CD4-positive, alpha-beta T cell (primary cell): Measurements from ENCODE around the gene KIF3A. TPM values are rescaled to one million over a fixed set of nuclear protein-coding genes. Genes with fewer than 3 reads are reported as not detected.

Source experiments
- ATAC-seq: fragments of 200-7000 bp; cut with Tn5 transposase; one replicate; pipeline ENCODE4 v1.10.0; 2022; ENCODE audit warnings: mild to moderate bottlenecking; ENCODE audit not compliant: poor library complexity
- CTCF ChIA-PET: fragments of 350-600 bp; sonication (Branson Sonifier 250); formaldehyde crosslinking; loops from one replicate; lab custom pipeline; 2021; ENCODE audit warnings: antibody characterized with exemption, inconsistent platforms; lab: Charles Lee
- POLR2A ChIA-PET: fragments of 350-600 bp; sonication (Branson Sonifier 250); formaldehyde crosslinking; loops from one replicate; lab custom pipeline; 2021; ENCODE audit warnings: antibody characterized with exemption, inconsistent platforms; lab: Charles Lee
- DNase-seq, 14 experiments: peaks; one replicate each; pipeline ENCODE4 v3.0.0-alpha.2; 2013 to 2020; ENCODE audit warnings: mixed read lengths in 2 of 14
- H3K27ac ChIP-seq, 2 donors: one replicate each; pipeline versions ENCODE4 v1.5.1 to v1.7.0; 2013; ENCODE audit warnings: low read length in 2 of 2, low read depth in 1 of 2, mild to moderate bottlenecking in 1 of 2
- H3K27me3 ChIP-seq, 2 experiments: 1 replicate in 1 of 2; 2 replicates in 1 of 2; pipeline versions ENCODE4 v1.6.1 to v1.7.0; 2013; ENCODE audit warnings: low read length in 2 of 2, control low read depth in 1 of 2, mild to moderate bottlenecking in 1 of 2, moderate library complexity in 1 of 2; ENCODE audit not compliant: insufficient read depth in 2 of 2, control insufficient read depth in 1 of 2
- H3K36me3 ChIP-seq: one replicate; pipeline ENCODE4 v1.6.1; 2013; ENCODE audit warnings: low read length, control low read depth; ENCODE audit not compliant: insufficient read depth
- H3K4me1 ChIP-seq: one replicate; pipeline ENCODE4 v1.6.1; 2013; ENCODE audit warnings: low read length, control low read depth; ENCODE audit not compliant: insufficient read depth
- H3K4me3 ChIP-seq: one replicate; pipeline ENCODE4 v1.5.1; 2013; ENCODE audit warnings: mild to moderate bottlenecking, low read length, moderate library complexity
- H3K9me3 ChIP-seq, 2 experiments: 1 replicate in 1 of 2; 2 replicates in 1 of 2; pipeline versions ENCODE4 v1.6.1 to v1.7.0; 2013; ENCODE audit warnings: low read length in 2 of 2, mild to moderate bottlenecking in 2 of 2, control low read depth in 1 of 2, moderate library complexity in 1 of 2; ENCODE audit not compliant: control insufficient read depth in 1 of 2, insufficient read depth in 1 of 2
- H3K27ac Mint-ChIP-seq: one replicate; pipeline ENCODE4 v1.8.0; 2020; ENCODE audit warnings: mixed read lengths
- H3K27me3 Mint-ChIP-seq: one replicate; pipeline ENCODE4 v1.8.0; 2021; ENCODE audit warnings: mixed read lengths
- H3K36me3 Mint-ChIP-seq: one replicate; pipeline ENCODE4 v1.8.0; 2021; ENCODE audit warnings: low read depth, mixed read lengths
- H3K4me1 Mint-ChIP-seq: one replicate; pipeline ENCODE4 v1.8.0; 2021; ENCODE audit warnings: low read depth, mixed read lengths
- H3K4me3 Mint-ChIP-seq: one replicate; pipeline ENCODE4 v1.8.0; 2020; ENCODE audit warnings: mild to moderate bottlenecking, mixed read lengths
- H3K9me3 Mint-ChIP-seq: one replicate; pipeline ENCODE4 v1.8.0; 2020; ENCODE audit warnings: mixed read lengths
- intact Hi-C, 2 experiments: fragments of 100-400 bp; cut with DNase I in 1 of 2; cut with micrococcal nuclease in 1 of 2; formaldehyde crosslinking; loops; one replicate each; pipeline versions ENCODE4 v1.15.1 to v1.9.0; 2023 to 2025; cut with DNase I, micrococcal nuclease
- total RNA-seq, 174 experiments: library from RNA in 2 of 174; stranded (reverse) in 2 of 174; gene quantifications; one replicate each; pipeline ENCODE4 v1.2.3 and lab custom pipeline; 2021 to 2026
- TF ChIP-seq, protein P1 (sequence below): fragments of 200-600 bp; IDR thresholded peaks from one replicate; pipeline ENCODE4 v1.8.0; 2022; ENCODE audit warnings: antibody characterized with exemption, mild to moderate bottlenecking

The KIF3A gene
- total RNA-seq, 2 experiments from 2014 or later: 10.2 to 12.4 TPM

DNA sequence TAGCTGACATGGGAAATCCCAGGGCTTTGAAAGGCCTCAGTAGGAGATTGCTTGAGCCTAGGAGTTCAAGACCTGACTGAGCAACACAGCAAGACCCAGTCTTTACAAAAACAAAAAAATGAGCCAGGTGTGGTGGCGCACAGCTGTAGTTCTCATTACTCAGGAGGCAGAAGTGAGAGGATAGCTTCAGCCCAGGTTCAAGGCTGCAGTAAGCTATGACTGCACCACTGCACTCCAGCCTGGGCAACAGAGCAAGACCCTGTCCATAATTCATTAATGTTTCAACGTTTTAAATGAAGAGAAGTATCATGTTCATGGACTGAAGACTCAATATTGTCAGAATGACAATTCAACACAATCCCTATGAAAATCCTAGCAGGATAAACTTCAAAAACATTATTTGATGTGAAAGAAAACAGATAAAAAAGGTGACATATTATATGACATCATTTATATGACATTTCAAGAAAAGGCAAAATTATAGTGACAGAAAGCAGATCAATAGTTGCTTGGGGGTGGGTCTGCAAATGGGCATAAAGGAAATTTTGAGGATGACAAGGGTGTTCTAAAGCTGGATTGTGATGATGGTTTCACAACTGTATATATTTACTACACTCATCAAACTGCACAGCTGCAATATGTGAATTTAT is 3.7 kb downstream of the KIF3A start:
- intact Hi-C loops: no loop called here
- TF ChIP-seq, protein P1, sequence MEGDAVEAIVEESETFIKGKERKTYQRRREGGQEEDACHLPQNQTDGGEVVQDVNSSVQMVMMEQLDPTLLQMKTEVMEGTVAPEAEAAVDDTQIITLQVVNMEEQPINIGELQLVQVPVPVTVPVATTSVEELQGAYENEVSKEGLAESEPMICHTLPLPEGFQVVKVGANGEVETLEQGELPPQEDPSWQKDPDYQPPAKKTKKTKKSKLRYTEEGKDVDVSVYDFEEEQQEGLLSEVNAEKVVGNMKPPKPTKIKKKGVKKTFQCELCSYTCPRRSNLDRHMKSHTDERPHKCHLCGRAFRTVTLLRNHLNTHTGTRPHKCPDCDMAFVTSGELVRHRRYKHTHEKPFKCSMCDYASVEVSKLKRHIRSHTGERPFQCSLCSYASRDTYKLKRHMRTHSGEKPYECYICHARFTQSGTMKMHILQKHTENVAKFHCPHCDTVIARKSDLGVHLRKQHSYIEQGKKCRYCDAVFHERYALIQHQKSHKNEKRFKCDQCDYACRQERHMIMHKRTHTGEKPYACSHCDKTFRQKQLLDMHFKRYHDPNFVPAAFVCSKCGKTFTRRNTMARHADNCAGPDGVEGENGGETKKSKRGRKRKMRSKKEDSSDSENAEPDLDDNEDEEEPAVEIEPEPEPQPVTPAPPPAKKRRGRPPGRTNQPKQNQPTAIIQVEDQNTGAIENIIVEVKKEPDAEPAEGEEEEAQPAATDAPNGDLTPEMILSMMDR: no peak
- H3K27ac Mint-ChIP-seq: no peak overlapping the region
- peaks cover 16% of the 10 kb centered on the region for H3K4me1 ChIP-seq
- H3K27ac ChIP-seq: no peak overlapping the region
- H3K9me3 ChIP-seq: no peaks in the 10 kb centered on the region
- H3K27me3 ChIP-seq: no peaks in the 10 kb centered on the region
- H3K27me3 Mint-ChIP-seq: no peaks in the 10 kb centered on the region
- no peak overlapping the region for H3K4me3 ChIP-seq
- peaks cover 39% of the 10 kb centered on the region for H3K36me3 Mint-ChIP-seq
- peaks cover 31% of the 10 kb centered on the region for H3K4me1 Mint-ChIP-seq
- no peak overlapping the region for H3K4me3 Mint-ChIP-seq
- no peak for ATAC-seq
- DNase-seq: no peak
- peaks cover 4% of the 10 kb centered on the region for H3K36me3 ChIP-seq
- H3K9me3 Mint-ChIP-seq: no peaks in the 10 kb centered on the region
- CTCF ChIA-PET: no interaction called here
- POLR2A ChIA-PET: no interaction called here

DNA sequence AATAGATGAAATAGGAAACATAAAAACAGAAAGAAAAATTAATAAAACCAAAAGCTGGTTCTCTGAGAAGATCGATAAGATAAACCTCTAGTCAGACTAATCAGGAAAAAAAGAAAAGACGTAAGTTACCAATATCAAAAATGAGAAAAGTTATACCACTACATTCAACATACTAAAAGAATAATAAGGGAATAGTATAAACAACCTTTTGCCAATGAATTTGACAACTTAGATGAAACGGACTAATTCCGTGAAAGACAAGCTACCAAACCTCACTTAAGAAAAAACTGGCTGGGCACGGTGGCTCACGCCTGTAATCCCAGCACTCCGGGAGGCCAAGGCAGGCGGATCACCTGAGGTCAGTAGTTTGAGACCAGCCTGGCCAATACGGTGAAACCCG is 7.5 kb downstream of the KIF3A start:
- Histone ChIP-seq H3K4me1 (no peaks in the 10 kb centered on the region), H3K4me3 (no peak overlapping the region), H3K36me3 (peaks cover 14% of the 10 kb centered on the region), H3K27ac (no peak overlapping the region), H3K9me3 (no peaks in the 10 kb centered on the region), H3K27me3 (no peaks in the 10 kb centered on the region)
- H3K4me3 Mint-ChIP-seq: no peak overlapping the region
- H3K36me3 Mint-ChIP-seq: peaks cover 59% of the 10 kb centered on the region
- POLR2A ChIA-PET: no interaction called here
- no peak overlapping the region for H3K27ac Mint-ChIP-seq
- TF ChIP-seq, protein P1: no peak
- H3K4me1 Mint-ChIP-seq: no peaks in the 10 kb centered on the region
- no peaks in the 10 kb centered on the region for H3K9me3 Mint-ChIP-seq
- no peaks in the 10 kb centered on the region for H3K27me3 Mint-ChIP-seq
- CTCF ChIA-PET: no interaction called here
- ATAC-seq (no peak), DNase-seq (no peak)
- intact Hi-C loops: no loop called here

DNA sequence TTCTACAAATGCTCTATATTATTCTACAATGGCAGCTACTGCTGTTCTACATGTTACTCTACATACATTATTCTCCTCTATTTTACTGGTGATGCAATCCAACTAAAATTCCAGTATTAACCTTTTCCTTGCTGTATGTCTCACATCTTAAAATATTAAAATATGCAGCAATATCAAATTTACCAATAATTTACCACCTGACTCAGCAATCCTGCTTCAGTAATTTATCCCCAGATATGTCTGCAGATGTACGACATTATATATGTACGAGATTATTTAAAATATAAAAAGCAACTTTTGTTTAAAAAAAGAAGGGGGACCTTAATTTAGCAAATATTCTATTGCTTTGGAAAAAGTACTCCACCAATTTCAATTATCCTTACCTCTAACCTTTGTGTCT is 11.6 kb downstream of the KIF3A start:
- Histone ChIP-seq H3K27ac (no peak overlapping the region), H3K9me3 (no peaks in the 10 kb centered on the region), H3K36me3 (peaks cover 16% of the 10 kb centered on the region), H3K27me3 (no peaks in the 10 kb centered on the region), H3K4me1 (no peaks in the 10 kb centered on the region), H3K4me3 (no peak overlapping the region)
- Mint-ChIP-seq H3K9me3 (no peaks in the 10 kb centered on the region), H3K4me3 (no peak overlapping the region), H3K27ac (no peak overlapping the region), H3K36me3 (peaks cover 63% of the 10 kb centered on the region), H3K27me3 (no peaks in the 10 kb centered on the region), H3K4me1 (no peaks in the 10 kb centered on the region)
- TF ChIP-seq, protein P1: no peak
- intact Hi-C loops: no loop called here
- DNase-seq (no peak), ATAC-seq (no peak)
- ChIA-PET POLR2A (no interaction called here), CTCF (interaction anchor here (0.7 to 1.4 kb wide), 2 partner anchors 21 to 94 kb away, joined by 3 to 6 read pairs; no protein-coding TSS in a partner anchor)
